ENCODE results near the gene SUGP2.
"Not testable (repeated sequence)": the region's sequence is repeated elsewhere in the genome, so short reads cannot be mapped to it uniquely, and the experiment has no call there.

Gene SUGP2

DNA sequence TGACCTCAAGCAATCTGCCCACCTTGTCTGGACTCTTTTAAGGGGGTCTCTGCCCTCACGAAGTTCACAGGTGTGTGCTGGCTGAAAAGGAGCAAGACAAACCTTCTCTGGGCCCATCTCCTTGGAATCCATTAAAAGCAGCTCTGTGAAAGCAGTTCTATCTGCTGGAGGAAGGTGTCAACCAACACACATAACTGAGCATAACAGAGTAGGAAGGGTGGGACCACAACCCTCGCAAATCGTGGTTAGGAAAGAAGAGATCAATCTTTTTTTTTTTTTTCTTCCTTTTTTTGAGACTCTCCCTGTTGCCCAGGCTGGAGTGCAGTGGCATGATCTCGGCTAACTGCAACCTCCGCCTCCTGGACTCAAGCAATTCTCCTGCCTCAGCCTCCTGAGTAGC is 1.4 kb downstream of the SUGP2 start:
- no peak for DNase-seq

GRCh38 chr19:19028526-19028925 is 4.8 kb downstream of the SUGP2 start:
- no peak for DNase-seq

- no peak for DNase-seq
These were observed 6.1 kb downstream of the SUGP2 start for GRCh38 chr19:19027228-19027627.

- DNase-seq: no peak
These were observed 6.9 kb downstream of the SUGP2 start for GRCh38 chr19:19026299-19026971.

DNA sequence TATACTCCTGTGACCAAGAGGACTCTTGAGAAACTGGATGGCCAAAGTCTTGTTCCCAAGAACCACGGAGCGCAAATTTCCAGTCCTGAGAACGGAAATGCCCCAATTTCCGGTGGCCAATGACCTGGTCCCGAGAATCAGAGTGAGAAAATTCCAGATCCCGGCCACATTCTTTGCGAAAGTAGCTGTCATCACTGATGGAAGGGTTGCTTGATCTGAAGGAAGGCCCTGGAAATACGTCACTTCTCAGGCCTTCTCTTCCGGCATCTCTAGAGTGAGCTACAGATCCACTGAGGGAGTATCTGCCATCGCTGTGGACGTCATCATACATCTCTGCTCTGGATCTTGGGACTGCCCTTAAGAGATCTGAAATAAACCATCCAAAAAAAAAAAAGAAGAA is 7.5 kb downstream of the SUGP2 start:
- DNase-seq: no peak

GRCh38 chr19:19023376-19023775 is 9.9 kb downstream of the SUGP2 start:
- not testable (repeated sequence) for DNase-seq

- DNase-seq: no peak
These were observed 10.8 kb downstream of the SUGP2 start for GRCh38 chr19:19022380-19022961.

- no peak for DNase-seq
These were observed 12.2 kb downstream of the SUGP2 start for GRCh38 chr19:19021115-19021514.

GRCh38 chr19:19010551-19010950 is 22.8 kb downstream of the SUGP2 start:
- DNase-seq: no peak

DNA sequence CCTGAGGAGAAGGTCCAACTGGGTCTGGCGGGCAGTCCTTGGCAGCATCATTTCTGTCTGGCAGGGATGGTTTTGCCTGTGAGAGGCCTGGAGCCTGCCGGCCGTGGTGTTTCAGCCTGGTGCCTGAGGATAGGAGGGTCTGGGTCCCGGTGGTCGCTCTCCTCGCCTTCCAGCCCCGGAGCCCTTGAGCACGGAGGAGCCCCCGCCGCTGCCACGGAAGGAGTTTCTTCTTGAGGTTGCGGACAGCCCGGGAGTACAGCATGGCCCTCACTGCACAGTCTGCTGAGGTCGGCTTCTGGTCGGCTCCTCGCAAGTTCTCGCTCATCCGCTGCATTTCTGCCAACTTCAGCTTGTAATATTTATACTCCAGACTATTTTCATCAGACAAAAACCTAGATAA is 23.4 kb downstream of the SUGP2 start:
- DNase-seq: no peak

DNA sequence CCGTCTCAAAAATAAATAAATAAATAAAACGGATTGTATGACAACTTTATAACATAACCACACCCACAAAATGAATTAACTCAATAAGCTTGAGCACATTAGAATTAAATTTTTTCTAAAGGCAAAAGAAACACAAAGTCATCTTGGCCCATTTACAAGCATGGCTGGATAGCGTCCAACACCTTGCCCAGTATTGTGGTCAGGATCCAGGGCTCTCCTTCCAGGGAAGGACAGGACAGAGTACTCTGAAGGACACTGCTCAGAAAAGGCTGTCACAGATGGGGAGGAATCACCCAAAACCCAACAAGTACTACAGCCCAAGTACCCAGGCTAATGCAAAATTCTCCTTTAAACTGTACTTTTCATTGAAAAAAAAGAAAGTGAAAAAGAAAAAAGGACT is 27.1 kb downstream of the SUGP2 start:
- no peak for DNase-seq

GRCh38 chr19:19004144-19004543 is 29.2 kb downstream of the SUGP2 start:
- no peak for DNase-seq

GRCh38 chr19:18999896-19000620 is 33.3 kb downstream of the SUGP2 start:
- no peak for DNase-seq

DNA sequence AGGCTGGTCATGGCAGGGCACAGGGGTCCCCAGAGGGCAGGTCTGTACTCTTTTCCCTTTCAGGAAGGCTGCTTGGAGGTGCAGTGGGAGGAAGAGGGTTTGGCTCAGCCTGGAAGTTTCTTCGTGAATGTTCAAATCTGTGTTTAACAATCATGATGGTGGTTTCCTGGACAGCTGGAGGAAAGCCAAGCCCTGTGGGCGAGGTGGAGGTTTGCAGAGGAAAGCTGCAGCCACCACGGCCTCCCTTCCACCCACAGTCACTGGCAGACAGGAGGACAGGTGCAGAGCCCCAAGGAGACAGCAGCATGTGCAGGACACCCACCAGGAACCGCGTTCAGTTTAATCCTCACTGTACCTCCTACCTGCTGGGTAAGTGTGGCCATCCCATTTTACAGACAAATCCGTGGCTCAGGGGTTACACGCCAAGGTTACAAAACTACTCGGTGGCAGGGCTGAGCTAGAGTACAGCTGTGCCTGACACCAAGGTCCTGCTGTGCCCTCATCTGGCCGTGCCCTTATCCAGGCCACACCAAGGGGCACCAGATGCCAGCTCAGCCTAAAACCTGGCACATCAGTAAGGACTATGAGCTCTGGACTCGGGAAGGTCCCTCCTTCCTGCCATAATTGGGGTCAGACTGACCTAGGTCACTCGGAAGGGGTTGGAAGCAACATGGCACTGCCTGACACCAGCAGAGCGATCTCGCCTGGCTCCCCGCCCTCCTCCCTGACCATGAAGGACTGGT is 34.1 kb downstream of the SUGP2 start:
- no peak for DNase-seq

DNA sequence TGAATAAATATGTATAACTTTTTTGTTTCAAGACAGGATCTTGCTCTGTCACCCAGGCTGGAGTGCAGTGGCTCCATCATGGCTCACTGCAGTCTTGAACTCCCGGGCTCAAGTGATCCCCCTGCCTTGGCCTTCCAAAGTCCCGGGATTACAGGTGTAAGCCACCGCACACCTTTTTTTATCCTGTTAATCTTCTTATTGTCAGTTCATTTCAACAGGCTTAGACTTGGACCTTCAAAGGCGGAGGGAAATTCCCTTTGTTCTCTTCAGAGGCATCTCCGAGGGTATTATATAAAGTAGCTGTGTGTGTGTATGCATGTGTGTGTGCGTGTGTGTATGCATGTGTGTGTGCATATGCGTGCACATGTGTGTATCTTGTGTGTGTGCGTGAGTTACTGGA is 35.0 kb downstream of the SUGP2 start:
- DNase-seq: no peak

GRCh38 chr19:18996796-18997394 is 36.4 kb downstream of the SUGP2 start:
- no peak for DNase-seq

GRCh38 chr19:18996351-18996750 is 37.0 kb downstream of the SUGP2 start:
- DNase-seq: no peak

DNA sequence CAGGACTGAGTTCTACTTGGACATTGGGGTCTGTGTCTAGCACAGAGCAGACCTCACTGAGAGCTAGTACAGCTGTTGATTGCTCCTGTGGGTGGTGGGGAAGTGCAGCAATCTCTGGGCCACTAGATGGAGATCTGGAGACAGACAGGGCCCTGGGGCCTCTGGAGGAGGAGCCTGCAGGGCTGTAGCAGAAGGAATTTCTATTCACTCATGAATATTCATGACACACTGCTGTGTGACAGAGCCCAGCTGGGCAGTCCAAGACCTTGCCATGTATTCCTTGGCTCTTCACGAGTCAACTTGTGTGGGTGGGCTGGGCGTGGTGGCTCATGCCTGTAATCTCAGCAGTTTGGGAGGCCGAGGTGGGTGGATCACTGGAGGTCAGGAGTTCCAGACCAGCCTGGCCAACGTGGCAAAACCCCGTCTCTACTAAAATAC is 37.5 kb downstream of the SUGP2 start:
- DNase-seq: no peak

DNA sequence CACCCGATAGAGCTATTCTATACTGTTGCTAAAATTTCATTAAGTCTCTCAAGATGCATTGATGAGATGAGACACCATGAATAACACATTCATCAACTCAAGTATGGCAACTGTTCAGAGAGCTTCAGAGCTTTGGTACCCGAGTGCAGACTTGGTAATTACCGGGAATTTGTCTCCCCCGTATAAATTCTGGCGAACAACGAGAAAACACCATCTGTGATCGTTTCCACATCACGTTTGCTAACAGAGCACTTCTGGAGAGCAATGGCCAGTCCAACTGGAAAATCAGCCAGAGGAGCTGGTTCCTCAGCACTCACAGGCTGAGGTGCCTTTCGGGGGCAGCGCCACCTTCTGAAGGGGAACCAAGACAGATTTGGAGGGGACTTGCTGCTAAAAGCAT is 40.2 kb downstream of the SUGP2 start:
- no peak for DNase-seq

DNA sequence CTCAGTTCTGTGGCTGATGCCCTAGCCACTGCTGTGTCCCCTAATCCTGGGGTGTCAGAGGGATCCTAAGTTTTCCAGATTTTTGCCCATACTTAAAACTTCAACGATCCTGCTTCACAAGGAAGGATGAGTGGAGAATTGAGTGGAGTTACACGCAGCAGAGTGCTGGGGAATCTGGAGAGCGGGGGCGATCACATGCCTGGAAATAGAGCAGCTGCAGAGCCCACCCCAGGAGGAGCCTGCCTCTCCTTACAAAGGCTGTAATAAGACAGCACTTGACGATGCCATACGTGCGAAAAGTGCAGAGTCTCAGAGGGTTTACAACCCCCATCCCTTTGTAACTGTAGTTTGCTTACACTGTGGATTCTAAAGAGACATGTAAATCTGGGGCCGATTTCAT is 40.6 kb downstream of the SUGP2 start:
- no peak for DNase-seq

GRCh38 chr19:18991468-18991867 is 41.8 kb downstream of the SUGP2 start:
- no peak for DNase-seq

- no peak for DNase-seq
These were observed 42.3 kb downstream of the SUGP2 start for GRCh38 chr19:18991006-18991405.

DNA sequence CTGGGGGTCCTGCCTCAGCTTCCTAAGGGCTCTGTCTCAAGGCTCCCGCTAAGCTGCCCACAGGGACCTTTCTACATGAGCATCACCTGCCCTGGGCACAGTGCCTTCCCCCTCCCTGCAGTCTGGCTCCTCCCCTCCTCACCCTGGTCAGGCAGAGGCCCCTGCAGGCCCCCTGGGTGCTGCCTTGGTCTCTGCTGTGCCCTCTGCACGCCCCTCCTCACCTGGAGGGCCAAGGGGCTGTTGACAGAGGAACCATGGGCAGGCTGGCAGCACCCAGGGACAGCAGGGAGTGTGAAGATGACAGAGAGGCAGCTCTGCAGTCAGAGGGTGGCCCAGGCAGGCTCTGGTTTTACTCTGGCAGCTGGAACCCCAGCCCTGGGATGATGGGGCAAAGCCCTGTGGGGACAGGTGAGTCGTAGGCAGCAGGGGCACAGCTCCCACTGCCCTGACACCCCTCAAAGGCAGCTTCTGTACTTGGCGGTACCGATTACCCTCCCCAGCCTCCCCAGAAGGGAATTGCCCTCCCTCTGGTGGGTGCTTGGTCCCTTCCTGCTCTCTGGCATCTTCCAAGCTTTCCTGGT is 43.1 kb downstream of the SUGP2 start:
- no peak for DNase-seq
